ENCODE results near the gene DIDO1.
"Not testable (repeated sequence)": the region's sequence is repeated elsewhere in the genome, so short reads cannot be mapped to it uniquely, and the experiment has no call there.

Gene DIDO1

DNA sequence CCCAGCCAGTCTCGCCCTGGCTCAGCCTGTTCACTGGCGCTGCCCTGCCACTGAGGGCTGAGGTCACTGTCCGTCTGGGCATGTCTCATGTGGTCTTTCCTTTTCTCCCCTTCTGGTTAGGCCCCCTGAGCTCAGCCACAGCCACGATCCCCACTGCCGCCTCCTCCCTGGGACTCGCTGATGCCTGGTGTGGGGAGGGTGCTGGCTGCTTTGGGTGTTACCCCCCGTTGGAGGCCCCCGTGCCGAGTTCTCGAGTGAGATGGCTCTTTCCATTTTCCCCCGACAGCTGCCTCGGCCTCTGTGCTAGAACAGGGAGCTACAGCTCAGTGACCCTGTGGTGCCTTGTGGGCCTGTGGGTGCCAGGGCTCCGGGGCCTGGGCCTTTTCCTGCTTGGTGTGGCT, 49.8 kb downstream of the DIDO1 start:
- TF ChIP-seq, protein P1, sequence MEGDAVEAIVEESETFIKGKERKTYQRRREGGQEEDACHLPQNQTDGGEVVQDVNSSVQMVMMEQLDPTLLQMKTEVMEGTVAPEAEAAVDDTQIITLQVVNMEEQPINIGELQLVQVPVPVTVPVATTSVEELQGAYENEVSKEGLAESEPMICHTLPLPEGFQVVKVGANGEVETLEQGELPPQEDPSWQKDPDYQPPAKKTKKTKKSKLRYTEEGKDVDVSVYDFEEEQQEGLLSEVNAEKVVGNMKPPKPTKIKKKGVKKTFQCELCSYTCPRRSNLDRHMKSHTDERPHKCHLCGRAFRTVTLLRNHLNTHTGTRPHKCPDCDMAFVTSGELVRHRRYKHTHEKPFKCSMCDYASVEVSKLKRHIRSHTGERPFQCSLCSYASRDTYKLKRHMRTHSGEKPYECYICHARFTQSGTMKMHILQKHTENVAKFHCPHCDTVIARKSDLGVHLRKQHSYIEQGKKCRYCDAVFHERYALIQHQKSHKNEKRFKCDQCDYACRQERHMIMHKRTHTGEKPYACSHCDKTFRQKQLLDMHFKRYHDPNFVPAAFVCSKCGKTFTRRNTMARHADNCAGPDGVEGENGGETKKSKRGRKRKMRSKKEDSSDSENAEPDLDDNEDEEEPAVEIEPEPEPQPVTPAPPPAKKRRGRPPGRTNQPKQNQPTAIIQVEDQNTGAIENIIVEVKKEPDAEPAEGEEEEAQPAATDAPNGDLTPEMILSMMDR (IDR thresholded peaks at IDR 0.05; ENCODE audit: insufficient read depth, low read length, missing control alignments) = no peak
- CTCF ChIA-PET = interaction anchor here (1.0 to 2.1 kb wide), 2 partner anchors 11 to 133 kb away, joined by 3 to 5 read pairs; no protein-coding TSS in a partner anchor
- POLR2A ChIA-PET = interaction anchor here (1.0 kb wide), 1 partner anchor 11 kb away, joined by 5 read pairs; no protein-coding TSS in a partner anchor
- no peak overlapping the region for H3K4me3 ChIP-seq (ENCODE audit: low read depth, low read length)
- DNase-seq (ENCODE audit: low read depth, low spot score) = no peak

DNA sequence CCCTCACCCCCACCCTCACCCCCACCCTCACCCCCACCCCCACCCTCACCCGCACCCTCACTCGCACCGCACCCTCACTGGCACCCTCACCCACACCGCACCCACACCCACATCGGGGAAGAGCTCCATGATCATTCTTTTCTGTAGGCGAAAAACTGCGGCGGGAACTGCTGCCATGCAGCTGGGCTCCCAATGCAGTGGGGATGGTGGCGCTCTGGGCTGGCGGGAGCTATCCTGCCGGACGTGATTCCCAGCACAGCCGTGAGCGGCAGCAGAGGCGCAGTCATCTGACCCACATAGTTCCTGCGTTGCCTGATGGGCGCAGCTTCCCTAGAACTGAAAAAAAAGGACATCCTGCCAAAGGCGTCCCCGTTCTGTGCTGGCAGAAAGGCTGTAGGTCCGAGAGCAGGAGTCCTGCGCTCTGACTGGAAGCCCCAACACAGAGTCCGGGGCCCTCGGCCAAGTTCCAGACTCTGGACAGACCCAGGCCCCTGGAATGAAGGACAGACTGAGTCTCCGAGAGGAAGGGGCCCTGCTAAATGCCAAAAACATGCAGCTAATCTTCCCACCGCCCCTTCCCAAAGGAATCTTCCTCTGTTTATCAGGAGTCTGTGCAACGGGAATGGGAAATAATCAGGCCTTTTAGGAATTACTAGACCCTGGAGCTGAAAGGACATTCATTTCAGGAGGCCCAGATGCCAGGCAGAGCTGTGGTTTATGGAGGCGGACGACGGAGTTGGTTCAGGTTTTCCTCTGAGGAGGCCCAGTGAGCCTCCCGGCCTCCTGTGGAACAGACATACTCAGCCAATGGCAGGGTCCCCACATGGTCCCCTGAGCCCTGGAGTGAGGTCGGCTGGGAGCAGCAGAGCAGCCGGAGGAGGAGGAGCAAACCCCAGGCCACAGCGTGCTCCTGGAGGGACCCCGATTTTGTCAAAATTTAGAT, 50.6 kb downstream of the DIDO1 start:
- CTCF ChIA-PET = interaction anchor here (1.4 to 5.6 kb wide), 8 partner anchors 9 to 133 kb away, joined by 3 to 32 read pairs (median 8); partner anchors contain the start of gene TCFL5
- POLR2A ChIA-PET = interaction anchor here (0.7 kb wide), 1 partner anchor 12 kb away, joined by 3 read pairs; no protein-coding TSS in a partner anchor
- TF ChIP-seq, protein P1 (IDR thresholded peaks at IDR 0.05; ENCODE audit: insufficient read depth, low read length, missing control alignments) = peak; percentile 38
- no peak for DNase-seq (ENCODE audit: low read depth, low spot score)
- no peak overlapping the region for H3K4me3 ChIP-seq (ENCODE audit: low read depth, low read length)

DNA sequence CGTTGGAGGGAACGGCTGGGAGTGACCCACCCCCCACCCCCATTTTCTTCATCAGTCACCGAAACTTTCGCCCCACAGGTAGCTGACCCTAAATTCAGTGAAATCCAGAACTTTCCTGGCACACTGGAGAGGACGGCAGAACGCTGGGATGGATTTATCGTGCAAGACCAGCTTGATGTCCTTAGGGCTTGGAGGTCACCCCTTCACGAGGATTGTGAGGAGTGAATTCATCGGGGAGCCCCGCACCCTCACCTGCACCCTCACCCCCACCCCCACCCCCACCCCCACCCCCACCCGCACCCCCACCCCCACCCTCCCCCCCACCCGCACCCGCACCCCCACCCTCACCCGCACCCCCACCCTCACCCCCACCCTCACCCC, 51.4 kb downstream of the DIDO1 start:
- DNase-seq (ENCODE audit: low read depth, low spot score) = no peak
- no peak overlapping the region for H3K4me3 ChIP-seq (ENCODE audit: low read depth, low read length)
- ChIA-PET CTCF (interaction anchor here (0.7 to 5.6 kb wide), 11 partner anchors 10 to 136 kb away, joined by 3 to 32 read pairs (median 5); partner anchors contain the start of gene TCFL5), POLR2A (interaction anchor here (0.7 kb wide), 1 partner anchor 13 kb away, joined by 3 read pairs; no protein-coding TSS in a partner anchor)
- TF ChIP-seq, protein P1 (IDR thresholded peaks at IDR 0.05; ENCODE audit: insufficient read depth, low read length, missing control alignments) = no peak

DNA sequence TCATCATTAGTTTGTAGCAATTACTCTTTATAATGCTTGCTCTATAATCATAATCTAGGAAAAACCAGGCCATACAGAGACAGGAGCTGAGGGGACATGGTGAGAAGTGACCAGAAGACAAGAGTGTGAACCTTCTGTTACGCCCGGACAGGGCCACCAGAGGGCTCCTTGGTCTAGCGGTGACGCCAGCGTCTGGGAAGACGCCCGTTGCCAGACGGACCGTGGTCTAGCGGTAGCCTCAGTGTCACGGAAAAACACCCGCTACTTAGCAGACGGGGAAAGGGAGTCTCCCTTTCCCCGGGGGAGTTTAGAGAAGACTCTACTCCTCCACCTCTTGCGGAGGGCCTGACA, 52.6 kb downstream of the DIDO1 start:
- DNase-seq (ENCODE audit: low read depth, low spot score); H3K4me3 ChIP-seq (ENCODE audit: low read depth, low read length); POLR2A ChIA-PET: not testable (repeated sequence)
- CTCF ChIA-PET = interaction anchor here (1.5 to 5.6 kb wide), 6 partner anchors 11 to 138 kb away, joined by 3 to 32 read pairs (median 6); partner anchors contain the start of genes BHLHE23 and TCFL5
- TF ChIP-seq, protein P1 (IDR thresholded peaks at IDR 0.05; ENCODE audit: insufficient read depth, low read length, missing control alignments) = peak; percentile 48

DNA sequence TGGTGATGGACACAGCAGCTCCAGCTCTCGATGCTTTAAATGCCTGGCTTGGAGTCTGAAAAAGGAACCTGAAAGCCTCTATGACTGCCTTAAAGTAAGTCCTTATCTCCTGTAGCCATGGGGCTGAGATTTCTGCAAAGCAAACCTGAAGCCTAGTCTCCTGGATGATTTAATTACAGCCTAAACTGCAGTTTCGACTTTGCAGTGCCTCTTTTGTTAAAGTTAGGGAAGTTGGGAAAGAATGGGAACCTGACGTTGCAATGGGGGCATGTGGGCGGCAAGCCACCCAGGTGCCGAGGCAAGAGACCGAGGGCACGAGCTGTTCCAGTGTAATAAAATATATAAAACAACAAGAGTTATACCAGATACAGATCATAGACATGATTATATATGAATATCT, 53.0 kb downstream of the DIDO1 start:
- H3K4me3 ChIP-seq (ENCODE audit: low read depth, low read length) = no peak overlapping the region
- DNase-seq (ENCODE audit: low read depth, low spot score) = no peak
- POLR2A ChIA-PET = no interaction called here
- CTCF ChIA-PET = interaction anchor here (1.5 to 5.6 kb wide), 6 partner anchors 10 to 138 kb away, joined by 3 to 32 read pairs (median 6); partner anchors contain the start of genes BHLHE23 and TCFL5
- TF ChIP-seq, protein P1 (IDR thresholded peaks at IDR 0.05; ENCODE audit: insufficient read depth, low read length, missing control alignments) = no peak

DNA sequence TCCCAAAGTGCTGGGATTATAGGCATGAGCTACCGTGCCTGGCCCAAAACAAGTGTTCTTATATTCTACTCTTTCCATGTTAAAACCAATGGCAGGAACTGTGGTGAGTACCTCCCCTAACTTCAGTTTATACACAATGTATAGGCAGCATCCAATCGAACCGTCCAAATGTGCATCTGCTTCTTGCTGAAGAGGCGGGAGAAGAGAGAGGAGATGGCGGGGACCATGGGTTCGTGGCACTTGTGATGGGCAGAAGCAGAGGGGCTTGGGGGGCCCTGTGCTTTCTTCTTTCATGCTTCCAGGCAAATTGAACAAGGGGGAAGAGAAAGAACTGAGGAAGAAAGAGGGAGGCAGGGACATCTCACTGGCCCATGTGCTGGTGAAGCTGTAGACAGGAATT, 53.4 kb downstream of the DIDO1 start:
- no peak for DNase-seq (ENCODE audit: low read depth, low spot score)
- POLR2A ChIA-PET = no interaction called here
- no peak overlapping the region for H3K4me3 ChIP-seq (ENCODE audit: low read depth, low read length)
- CTCF ChIA-PET = interaction anchor here (1.5 to 5.6 kb wide), 5 partner anchors 10 to 138 kb away, joined by 3 to 32 read pairs (median 7); partner anchors contain the start of genes BHLHE23 and TCFL5
- TF ChIP-seq, protein P1 (IDR thresholded peaks at IDR 0.05; ENCODE audit: insufficient read depth, low read length, missing control alignments) = no peak

Measured in AG04449 (cell line).